MM.1S (cell line): ENCODE results near the gene CD164L2.

Experiments used
- DNase-seq: peaks from one replicate; pipeline ENCODE4 v3.0.0-alpha.2; 2015
- H2AFZ ChIP-seq: fragments of 300-600 bp; sonication (generic); 2 replicates; pipeline ENCODE4 v1.6.0; 2016; ENCODE audit warnings: antibody characterized with exemption, low read length
- H3F3A ChIP-seq: fragments of 300-600 bp; sonication (generic); 2 replicates; pipeline ENCODE4 v1.6.1; 2016; ENCODE audit warnings: mild to moderate bottlenecking, antibody characterized with exemption, low read length, moderate library complexity, mixed read lengths; ENCODE audit not compliant: insufficient read depth
- H3K27ac ChIP-seq: fragments of 300-600 bp; sonication (generic); 2 replicates; pipeline ENCODE4 v1.5.1; 2016; ENCODE audit warnings: mild to moderate bottlenecking, low read length
- H3K27me3 ChIP-seq: fragments of 300-600 bp; sonication (generic); replicated peaks from 2 replicates; pipeline ENCODE4 v1.6.0; 2016; ENCODE audit warnings: low read length; ENCODE audit not compliant: insufficient read depth
- H3K36me3 ChIP-seq: fragments of 300-600 bp; sonication (generic); replicated peaks from 2 replicates; pipeline ENCODE4 v1.6.1; 2016; ENCODE audit warnings: mild to moderate bottlenecking, low read length, mixed read lengths; ENCODE audit not compliant: insufficient read depth
- H3K4me1 ChIP-seq: fragments of 300-600 bp; sonication (generic); 2 replicates; pipeline ENCODE4 v1.6.1; 2016; ENCODE audit warnings: low read length, mixed read lengths
- H3K4me2 ChIP-seq: fragments of 300-600 bp; sonication (generic); 2 replicates; pipeline ENCODE4 v1.6.0; 2016; ENCODE audit warnings: low read depth, low read length
- H3K4me3 ChIP-seq: fragments of 300-600 bp; sonication (generic); 2 replicates; pipeline ENCODE4 v1.5.1; 2016; ENCODE audit warnings: low read length, mixed read lengths
- H3K79me2 ChIP-seq: fragments of 300-600 bp; sonication (generic); 2 replicates; pipeline ENCODE4 v1.6.1; 2016; ENCODE audit warnings: mixed run types, low read length, mixed read lengths
- H3K9ac ChIP-seq: fragments of 300-600 bp; sonication (generic); 2 replicates; pipeline ENCODE4 v1.6.1; 2016; ENCODE audit warnings: low read length, mixed read lengths
- H3K9me2 ChIP-seq: fragments of 300-600 bp; sonication (generic); replicated peaks from 2 replicates; pipeline ENCODE4 v1.6.1; 2016; ENCODE audit warnings: mild to moderate bottlenecking, low read length, mixed read lengths; ENCODE audit not compliant: insufficient read depth
- H3K9me3 ChIP-seq: fragments of 300-600 bp; sonication (generic); replicated peaks from 2 replicates; pipeline ENCODE4 v1.6.1; 2016; ENCODE audit warnings: mild to moderate bottlenecking, low read length, mixed read lengths; ENCODE audit not compliant: insufficient read depth
- H4K20me1 ChIP-seq: fragments of 300-600 bp; sonication (generic); 2 replicates; pipeline ENCODE4 v1.6.1; 2016; ENCODE audit warnings: mild to moderate bottlenecking, low read length, moderate library complexity, mixed read lengths; ENCODE audit not compliant: insufficient read depth
- CTCF ChIP-seq: fragments of 300-600 bp; sonication (generic); IDR thresholded peaks from 2 replicates; pipeline ENCODE4 v1.5.1; 2016; ENCODE audit warnings: antibody characterized with exemption, low read length, mixed read lengths
- EZH2 ChIP-seq: fragments of 300-600 bp; sonication (generic); optimal IDR thresholded peaks from 2 replicates; pipeline ENCODE3; 2017; ENCODE audit warnings: low read depth, mild to moderate bottlenecking, antibody characterized with exemption, low read length, mixed read lengths
- EZH2phosphoT487 ChIP-seq: fragments of 300-600 bp; sonication (generic); IDR thresholded peaks from 2 replicates; pipeline ENCODE4 v1.6.1; 2018; ENCODE audit warnings: antibody characterized with exemption, low read length

CD164L2 gene

GRCh38 chr1:27397749-27398148 is 14.6 kb upstream of the CD164L2 start:
- no peaks in the 10 kb centered on the region for H3K9me3 ChIP-seq
- H3K9ac ChIP-seq = no peak overlapping the region
- H3K27ac ChIP-seq = no peak overlapping the region
- H2AFZ ChIP-seq = no peak overlapping the region
- no peaks in the 10 kb centered on the region for H3K9me2 ChIP-seq
- TF ChIP-seq CTCF (no peak), EZH2 (no peak), EZH2phosphoT487 (no peak)
- no peaks in the 10 kb centered on the region for H3K27me3 ChIP-seq
- H3F3A ChIP-seq = no peaks in the 10 kb centered on the region
- H3K4me3 ChIP-seq = no peak overlapping the region
- H3K36me3 ChIP-seq = no peaks in the 10 kb centered on the region
- no peaks in the 10 kb centered on the region for H3K79me2 ChIP-seq
- DNase-seq = no peak
- no peaks in the 10 kb centered on the region for H4K20me1 ChIP-seq
- no peaks in the 10 kb centered on the region for H3K4me1 ChIP-seq
- H3K4me2 ChIP-seq = no peak overlapping the region

DNA sequence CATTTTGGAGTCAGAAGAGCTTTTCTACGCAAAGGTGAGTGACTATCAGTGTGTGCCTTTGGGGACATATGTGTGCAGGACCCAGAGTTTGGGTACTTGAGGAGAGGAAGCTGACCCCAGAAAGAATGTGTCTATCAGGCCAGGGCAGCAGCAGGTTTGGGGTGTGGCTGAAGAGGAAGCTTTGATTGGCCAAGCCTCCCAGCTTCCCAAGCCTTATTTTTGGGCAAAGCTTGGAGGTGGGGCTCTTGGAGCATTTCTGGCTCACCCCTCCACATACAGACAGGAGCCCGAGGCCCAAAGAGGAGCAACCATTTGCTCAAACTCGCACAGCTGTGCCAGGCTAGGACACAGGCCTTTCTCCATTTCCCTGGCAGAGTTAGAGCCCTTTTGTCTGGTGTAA is 14.0 kb upstream of the CD164L2 start:
- no peak overlapping the region for H3K9ac ChIP-seq
- no peak for TF ChIP-seq EZH2phosphoT487
- TF ChIP-seq EZH2 = no peak
- TF ChIP-seq CTCF = no peak
- no peak overlapping the region for H3K4me2 ChIP-seq
- no peaks in the 10 kb centered on the region for H3K36me3 ChIP-seq
- no peaks in the 10 kb centered on the region for H3K4me1 ChIP-seq
- H3K27ac ChIP-seq = no peak overlapping the region
- H3K79me2 ChIP-seq = no peaks in the 10 kb centered on the region
- H3F3A ChIP-seq = no peaks in the 10 kb centered on the region
- DNase-seq = no peak
- no peak overlapping the region for H3K4me3 ChIP-seq
- H3K27me3 ChIP-seq = no peaks in the 10 kb centered on the region
- H4K20me1 ChIP-seq = no peaks in the 10 kb centered on the region
- no peak overlapping the region for H2AFZ ChIP-seq
- H3K9me3 ChIP-seq = no peaks in the 10 kb centered on the region
- no peaks in the 10 kb centered on the region for H3K9me2 ChIP-seq

DNA sequence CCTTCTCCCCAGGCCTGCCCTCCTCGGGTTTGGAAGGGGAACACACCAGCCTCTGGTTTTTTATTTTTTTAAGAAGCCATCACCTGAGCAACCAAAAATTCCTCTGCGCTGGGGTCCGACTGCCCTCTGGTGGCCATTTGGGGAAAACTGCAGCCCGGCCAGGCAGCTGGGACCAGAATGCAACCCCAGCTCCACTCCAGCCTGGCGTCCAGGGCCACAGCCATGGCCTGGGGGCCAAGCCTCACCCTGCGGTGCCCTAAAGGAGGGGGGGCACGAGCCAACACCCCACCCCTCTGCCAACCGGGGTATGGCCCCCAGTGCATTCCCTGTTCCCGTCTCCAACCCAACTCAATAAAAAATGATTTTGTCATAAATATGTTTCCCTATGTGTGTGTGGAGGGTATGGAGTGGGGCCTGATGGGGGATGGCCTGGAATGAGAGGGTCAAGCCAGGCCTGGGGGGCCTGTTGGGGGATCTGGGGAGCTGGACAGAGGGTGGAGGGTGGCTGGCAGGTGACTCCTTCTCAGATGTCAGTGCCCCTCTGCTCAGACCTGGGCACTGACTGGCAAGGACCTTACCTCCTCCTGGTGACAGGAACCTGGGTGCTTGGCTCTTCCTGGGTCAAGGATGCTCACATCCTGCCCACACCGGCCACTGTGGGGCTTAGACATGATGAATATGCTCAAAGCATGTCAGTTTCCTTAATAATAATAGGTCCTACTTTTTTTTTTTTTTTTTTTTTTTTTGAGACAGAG is 12.5 kb upstream of the CD164L2 start:
- H3K36me3 ChIP-seq = no peaks in the 10 kb centered on the region

More for the DNA sequence above, 12.5 kb upstream of the CD164L2 start:
- H3K9me3 ChIP-seq = no peaks in the 10 kb centered on the region
- H3K27me3 ChIP-seq = peaks cover 7% of the 10 kb centered on the region; the same call in 1 of the 2 replicates
- H2AFZ ChIP-seq = no peak overlapping the region
- H3K27ac ChIP-seq = no peak overlapping the region
- no peak for TF ChIP-seq EZH2phosphoT487
- TF ChIP-seq EZH2 = no peak
- TF ChIP-seq CTCF = peak; percentile 94
- peaks cover 7% of the 10 kb centered on the region for H3K4me1 ChIP-seq
- no peak overlapping the region for H3K9ac ChIP-seq
- no peak overlapping the region for H3K4me2 ChIP-seq
- H3K9me2 ChIP-seq = no peaks in the 10 kb centered on the region
- no peaks in the 10 kb centered on the region for H4K20me1 ChIP-seq
- DNase-seq = peak; percentile 71
- H3K4me3 ChIP-seq = no peak overlapping the region
- H3K79me2 ChIP-seq = no peaks in the 10 kb centered on the region
- no peaks in the 10 kb centered on the region for H3F3A ChIP-seq
